ENCODE data around the gene SCLT1.

SCLT1 gene

DNA sequence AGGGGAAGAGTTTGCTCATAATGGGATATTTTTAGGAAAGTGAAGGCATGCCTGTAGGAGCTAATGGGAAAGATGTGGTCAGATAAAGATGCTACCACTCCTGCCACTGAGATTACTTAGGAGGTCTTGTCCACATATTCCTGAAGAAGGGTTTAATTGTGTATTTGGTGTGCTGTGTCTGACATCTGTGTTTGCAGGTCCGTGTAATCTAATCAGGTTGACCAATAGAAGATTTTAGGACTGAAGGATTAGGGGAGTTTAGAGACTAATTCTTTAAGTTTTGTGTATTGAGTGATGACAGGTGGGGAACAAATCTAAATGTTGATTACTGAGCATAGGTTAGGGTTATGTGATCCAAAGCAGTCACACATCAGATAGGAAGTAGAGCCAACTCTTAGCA lies 226.6 kb downstream of the SCLT1 start:
- no peak for DNase-seq

DNA sequence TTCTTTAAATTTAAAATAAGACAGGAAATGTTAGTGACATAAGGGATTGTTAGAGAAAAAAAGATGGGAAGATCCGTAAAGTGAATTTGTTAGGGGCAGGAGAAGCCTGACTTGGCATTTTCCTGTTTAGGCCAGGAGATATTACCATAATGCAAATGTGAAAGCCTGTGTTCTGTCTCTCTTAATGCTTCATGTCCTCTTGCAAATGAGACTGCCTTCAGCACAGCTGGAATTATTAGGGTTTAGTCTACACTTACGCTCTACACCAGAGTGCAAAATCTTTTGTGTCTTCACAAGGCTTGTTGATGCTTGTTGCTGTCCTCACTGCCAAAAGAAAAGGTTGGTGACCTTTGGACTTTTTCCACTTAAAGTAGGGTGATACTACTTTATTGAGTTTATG lies 227.1 kb downstream of the SCLT1 start:
- DNase-seq: no peak

DNA sequence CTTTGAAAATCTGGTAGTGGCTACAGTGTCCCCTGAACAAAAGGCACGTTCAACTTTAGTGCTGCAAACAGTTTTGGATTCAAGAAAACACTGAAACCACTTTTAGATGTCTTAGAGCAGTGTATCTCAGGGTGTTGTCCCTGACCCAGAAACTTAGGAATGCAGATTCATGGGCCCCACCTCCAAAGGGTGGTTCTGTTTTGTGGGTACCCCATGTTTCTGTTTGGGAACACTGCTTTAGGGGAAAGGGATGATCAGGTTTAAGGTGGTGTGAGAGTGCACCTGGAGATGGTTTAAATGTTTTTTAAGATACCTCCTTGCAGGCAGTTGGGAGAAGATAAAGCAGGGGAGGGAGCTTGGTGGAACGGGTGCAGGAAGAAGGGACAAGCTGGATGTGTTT lies 228.2 kb downstream of the SCLT1 start:
- DNase-seq: no peak

DNA sequence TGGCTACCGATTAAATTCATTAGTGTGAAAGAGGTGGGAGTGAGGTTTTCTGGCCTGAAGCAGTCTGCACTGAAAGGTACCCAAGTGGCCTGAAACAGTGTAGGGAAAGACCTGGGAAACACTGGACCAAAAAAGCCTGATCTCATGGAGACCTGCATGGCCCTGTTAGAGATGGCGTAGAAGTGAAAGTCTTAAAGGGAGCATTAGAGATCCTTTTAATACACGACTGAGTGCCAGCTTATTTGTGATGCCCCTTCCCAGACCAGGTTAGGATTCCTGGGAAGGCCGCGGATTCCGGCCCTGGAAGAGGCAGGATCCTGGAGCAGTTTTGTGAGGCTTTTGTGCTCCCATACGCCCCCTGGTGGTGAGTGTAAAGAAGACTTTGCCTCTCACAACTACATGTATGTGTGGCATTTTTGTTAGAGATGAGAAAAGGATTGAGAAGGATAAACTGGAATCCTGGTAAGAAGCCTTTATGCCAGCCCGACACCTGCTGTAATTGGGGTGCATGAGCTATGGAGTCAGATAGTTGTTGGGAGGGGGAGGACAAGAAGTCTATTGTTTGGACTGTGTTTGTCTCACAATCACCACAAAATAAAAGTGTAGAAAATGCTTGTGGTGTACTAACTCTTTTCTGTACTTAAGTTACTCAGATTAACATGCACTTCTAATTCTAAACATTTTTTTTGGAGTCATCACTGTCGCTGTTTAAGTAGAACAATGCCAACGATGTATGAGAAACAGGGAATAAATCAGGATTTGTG lies 229.8 kb downstream of the SCLT1 start:
- DNase-seq: peak; percentile 89

DNA sequence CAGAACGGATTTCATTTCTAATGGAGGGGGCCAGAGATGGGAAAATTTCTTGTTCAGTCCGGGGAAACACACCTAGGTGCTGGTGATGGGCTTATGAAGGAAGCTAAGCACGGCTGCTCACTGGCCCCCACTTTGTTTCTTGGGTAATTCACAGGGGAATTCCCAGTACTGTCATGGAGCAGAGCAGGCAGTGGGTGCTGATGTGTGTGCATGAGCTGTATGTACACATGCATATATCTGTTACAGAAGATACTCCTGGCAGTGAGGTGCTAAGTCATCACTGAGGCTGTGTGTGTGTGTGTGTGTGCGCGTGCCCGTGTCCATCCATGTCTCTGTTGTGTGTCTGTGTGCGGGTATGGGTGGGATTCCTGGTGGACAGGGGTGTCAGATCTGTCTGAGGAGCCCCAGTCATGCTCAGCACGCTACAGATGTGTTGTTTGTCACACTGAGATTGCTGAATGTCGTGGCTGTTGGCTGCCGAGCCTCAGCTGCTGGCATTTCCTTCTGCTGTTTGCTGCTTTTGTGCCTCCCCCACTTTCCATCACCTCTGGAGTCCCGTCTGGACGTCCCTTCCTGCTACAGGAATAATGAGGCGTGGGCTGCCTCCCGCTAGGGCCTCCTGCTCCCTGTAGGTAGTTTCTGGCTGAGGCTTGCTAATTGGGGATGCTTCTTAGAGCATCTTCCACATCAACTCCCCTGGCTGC lies 230.6 kb downstream of the SCLT1 start:
- DNase-seq: no peak

DNA sequence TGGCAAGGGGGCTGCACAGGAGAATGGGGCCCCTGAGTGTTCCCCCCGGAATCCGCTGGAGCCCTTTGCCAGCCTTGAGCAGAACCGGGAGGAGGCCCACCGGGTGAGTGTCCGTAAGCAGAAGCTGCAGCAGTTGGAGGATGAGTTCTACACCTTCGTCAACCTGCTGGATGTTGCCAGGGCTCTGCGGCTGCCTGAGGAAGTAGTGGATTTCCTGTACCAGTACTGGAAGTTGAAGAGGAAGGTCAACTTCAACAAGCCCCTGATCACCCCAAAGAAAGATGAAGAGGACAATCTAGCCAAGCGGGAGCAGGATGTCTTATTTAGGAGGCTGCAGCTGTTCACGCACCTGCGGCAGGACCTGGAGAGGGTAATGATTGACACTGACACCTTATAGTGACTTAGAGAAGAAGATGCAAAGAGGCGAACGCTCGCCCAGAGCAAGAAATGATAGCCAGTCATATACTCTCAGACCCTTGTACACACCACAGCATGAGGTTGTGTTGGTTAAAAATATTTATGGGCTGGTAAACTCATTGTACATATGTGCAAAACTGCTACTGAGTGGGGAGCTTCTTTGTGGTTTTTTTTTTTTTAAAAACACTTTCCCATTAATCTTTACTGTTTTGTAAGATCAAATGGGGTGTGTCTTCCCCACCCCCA lies 231.4 kb downstream of the SCLT1 start:
- DNase-seq: no peak

DNA sequence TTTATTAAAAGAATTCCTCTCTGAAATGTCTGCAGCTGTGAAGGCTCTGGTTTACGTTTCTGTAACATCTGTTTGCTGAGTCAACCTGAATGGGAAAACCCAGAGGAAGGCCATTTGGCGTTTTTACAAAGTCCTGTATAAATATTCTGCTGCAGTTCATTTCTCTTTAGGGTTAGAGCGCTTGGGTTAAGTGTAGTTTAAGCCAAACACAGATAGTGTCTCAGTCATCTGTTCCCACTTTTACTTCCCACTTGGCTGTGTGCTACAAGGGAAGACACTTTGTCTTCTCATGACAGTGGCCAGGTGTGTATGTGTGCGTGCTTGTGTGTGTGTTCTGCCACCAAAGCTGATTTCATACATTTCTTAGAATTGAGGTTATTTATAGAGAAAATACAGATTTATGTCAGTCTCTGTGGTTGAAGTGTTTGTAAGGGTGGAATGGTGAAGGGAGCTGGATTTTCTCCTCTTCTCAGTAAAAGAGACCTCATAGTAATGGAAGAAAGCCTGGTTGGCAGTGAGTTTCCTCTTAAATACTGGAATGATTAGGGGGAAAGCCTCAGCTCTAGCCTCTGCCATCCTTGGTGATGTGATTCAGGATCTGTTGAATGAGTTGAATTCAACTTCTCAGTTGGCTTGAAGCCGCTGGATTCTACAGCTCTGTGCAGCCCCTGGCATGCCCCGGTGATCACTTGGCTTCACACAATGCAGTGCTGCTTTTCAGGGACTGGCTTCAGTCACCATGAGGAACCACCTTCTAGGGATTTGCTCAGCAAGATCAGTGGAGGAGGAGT lies 233.3 kb downstream of the SCLT1 start:
- no peak for DNase-seq

DNA sequence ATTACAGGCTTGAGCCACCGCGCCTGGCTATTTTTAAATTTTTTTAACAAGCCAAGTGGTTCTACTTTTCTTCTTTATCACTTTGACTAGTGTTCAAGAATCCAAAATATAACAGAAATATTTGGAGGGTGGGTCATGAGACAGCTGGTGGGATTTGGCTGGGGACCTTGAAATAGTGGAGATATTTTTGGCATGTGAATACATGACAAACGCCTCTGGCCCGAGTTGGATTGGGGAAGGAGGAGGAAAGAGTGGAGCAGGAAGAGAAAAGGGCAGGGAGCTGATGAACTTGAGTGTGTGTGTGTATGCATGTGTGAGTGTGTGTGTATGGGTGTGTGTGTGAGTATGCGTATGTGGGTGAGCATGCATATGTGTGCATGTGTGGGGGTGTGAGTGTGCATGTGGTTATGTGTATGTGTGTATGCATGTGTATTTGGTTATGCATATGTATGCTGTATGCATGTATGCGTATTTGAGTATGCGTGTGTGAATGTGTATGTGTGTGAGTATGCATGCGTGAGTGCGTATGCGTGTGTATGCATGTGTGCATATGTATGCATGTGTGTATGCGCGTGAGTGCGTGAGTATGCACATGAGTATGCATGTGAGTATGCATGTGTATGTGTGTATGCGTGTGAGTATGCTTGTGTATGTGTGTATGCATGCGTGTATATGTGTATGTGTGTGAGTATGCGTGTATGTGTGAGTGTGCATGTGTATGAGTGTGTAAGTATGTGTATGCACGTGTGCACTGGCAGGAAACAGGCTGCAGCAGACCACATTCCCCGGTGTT lies 234.3 kb downstream of the SCLT1 start:
- peak; percentile 62 for DNase-seq

DNA sequence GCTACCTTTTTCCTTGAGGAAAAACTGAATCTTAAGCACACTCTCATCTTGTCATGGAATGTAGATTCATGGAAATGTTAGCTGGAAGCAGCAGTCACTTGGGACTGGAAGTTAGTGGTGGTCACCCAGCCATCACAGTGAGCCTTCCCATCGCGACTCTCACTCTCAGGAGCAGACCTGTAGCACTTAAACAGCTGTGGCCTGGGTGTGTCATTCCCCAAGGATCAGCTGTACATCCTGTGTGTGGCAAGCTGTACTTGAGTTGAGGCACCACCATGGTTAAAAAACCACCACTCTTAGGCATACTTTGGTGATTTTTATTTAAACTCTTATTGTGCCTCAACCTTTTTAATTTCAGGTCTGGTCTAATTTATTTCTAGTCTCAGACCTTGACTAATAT lies 237.1 kb downstream of the SCLT1 start:
- no peak for DNase-seq

DNA sequence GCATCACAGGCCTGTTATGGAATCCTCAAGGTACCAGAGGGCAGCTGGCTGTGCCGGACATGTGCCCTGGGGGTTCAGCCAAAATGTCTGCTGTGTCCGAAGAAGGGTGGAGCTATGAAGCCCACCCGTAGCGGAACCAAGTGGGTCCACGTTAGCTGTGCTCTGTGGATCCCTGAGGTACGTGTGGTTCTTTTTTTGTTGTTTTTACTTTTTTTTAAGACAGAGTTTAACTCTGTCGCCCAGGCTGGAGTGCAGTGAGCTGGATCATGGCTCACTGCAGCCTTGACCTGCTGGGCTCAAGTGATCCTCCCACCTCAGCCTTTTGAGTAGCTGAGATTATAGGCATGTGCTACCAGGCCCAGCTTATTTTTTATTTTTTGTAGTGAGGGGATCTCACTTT lies 237.7 kb downstream of the SCLT1 start:
- no peak for DNase-seq

DNA sequence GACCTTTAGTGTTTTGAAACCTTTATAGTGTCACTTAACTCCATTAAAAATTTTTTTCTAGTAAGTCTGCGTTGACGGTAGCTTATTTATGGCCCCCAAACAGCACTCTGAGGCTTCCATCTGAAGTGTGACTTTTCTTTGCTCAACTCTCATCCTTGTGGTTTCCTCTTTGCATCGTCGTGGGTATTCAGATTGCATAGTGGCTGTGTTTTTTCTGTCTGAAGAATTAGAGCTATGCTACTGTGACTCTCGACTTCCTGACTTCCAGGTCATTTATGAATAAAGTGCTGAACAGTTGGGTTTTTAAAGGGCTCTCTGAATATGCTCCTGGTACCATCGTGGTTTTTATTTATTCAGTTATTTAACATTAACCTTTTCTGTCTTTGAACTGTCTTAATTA lies 238.9 kb downstream of the SCLT1 start:
- DNase-seq: no peak

DNA sequence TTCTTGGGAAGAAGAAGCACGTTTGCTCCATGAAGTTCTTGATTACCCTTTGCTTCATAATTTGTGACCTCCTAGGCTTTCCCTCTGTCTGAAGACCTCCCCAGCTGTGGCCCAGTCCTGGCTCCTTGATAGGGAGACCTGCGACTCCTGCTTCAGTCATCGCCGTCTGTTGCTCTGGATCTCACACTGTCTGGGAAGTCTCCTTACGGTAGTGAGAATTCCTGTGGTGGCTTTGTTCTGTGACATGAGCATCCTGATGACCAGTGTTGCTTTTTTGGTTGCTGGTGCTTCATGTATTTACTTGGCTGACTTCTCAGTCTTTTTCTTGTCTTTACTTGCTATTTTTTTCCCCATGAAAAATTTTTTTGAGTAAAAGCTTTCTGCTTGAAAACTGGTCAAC lies 239.6 kb downstream of the SCLT1 start:
- no peak for DNase-seq

DNA sequence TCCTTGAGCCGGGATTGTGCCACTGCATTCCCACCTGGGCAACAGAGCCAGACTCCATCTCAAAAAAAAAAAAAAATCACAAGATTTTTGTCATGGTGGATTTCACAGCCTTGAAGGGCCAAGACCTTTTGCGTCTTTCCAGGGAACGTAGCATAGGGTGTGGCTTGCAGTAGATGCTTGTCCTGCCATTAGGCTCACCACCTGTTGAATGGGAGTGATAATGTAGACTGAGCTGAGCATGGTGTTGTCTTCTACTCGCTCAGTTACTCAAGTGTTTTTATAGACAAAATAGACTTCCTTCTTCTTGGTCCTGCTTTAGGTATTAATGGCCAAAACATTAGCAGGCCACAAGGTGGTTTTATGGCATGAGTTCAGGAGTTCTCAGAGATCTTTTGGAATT lies 243.1 kb downstream of the SCLT1 start:
- no peak for DNase-seq

DNA sequence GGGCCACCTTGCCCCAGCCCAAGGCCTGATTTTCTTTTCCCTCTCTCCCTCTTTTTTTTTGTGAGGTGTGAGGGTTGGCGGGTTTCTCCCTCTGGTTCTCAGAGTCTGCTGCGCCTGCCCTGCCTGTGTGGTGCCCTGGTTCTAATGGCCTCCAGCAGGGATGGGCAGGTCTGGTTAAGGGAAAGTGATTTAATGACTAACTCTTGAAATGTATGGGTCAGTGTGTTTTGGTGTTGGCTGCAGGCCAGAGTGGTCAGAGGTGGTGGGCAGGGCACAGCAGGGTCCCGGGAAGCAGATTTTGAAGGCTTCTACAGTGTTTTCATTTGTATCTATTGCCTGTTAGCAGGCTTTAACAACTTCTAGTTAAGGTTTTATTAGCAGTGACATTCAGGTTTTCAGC lies 244.9 kb downstream of the SCLT1 start:
- DNase-seq: no peak

DNA sequence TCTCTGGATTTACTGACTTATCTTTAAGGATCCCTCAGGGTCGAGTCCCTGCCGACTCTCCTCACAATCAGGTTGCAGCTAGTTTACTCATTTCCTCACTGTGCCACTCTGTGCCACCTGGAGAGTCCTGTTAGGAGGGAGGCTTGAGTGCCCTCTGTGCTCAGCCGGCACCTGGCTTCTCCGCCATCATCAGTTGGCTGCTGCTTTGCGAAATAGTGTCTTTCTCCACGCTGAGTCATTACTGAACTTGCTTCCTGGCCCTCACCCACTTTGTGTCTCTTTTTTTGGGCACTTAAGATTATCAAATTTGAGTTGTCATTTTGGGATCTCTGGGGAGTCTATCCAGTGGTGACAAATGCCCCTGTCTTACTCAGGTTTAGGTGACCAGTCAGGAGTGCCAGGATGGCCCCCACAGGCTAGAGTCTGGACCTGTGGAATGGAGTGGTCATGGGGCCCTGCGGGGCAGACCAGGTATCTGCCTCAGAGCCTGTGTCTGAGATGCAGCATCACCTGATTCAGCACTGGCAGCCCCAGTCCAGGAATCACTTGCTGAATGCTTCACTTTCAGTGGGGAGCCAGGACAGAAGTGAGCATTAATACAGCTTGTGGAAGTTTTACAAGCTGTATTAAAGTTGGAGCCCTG lies 246.1 kb downstream of the SCLT1 start:
- no peak for DNase-seq

DNA sequence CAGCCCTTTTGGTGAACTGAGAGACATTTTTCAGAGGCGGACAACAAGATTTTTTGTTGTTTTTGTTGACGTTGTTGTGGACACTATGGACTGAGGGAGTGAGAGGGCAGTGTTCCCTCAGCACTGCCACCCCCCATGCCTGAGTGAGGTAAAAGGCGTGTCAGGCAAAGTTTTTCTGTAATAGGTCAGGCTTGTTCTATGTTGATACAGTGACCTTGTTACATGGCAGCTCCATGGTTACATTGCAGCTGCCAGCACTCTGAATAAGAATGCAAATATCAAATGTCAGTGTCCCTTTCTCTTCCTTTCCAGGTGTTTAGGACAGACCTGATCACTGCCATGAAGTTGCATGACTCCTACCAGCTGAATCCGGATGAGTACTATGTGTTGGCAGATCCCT lies 247.3 kb downstream of the SCLT1 start:
- DNase-seq: no peak

DNA sequence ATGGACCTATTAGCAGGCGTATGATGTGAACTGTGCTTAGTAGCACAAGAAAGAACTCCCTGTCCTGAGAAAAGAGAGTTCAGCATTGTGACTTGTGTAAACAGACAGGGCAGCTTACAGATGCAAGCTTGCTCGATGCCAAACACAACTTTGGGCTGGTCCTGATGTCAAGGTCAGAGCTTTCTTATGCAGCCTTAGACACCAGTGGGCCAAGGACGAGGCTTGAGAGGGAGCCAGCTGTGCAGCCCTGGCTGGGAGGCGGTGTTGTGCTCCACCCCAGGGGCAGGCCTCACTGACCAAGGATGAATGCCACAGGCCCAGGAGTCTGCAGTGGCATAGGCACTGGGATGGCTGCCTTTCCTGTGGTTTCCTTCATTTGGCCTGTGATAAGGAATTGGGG lies 248.4 kb downstream of the SCLT1 start:
- DNase-seq: no peak

DNA sequence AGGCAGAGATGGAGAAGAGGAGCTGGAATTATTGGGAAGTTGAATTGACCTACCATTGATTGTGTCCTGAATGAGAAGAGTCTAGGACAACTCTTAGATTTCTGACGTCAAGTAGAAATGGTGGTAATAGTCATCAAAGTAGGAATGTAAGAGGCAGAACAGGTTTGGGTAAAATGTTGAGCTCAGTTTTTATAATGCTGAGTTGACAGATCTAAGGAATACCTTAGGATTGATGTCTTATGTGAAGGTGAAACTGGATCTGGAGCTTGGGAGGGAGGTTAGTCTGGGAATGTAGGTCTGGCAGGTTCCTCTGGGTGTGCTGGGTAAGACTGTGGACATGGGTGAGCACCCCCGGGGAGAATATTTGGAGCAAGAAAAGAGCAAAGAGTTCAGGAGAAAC lies 251.9 kb downstream of the SCLT1 start:
- no peak for DNase-seq

DNA sequence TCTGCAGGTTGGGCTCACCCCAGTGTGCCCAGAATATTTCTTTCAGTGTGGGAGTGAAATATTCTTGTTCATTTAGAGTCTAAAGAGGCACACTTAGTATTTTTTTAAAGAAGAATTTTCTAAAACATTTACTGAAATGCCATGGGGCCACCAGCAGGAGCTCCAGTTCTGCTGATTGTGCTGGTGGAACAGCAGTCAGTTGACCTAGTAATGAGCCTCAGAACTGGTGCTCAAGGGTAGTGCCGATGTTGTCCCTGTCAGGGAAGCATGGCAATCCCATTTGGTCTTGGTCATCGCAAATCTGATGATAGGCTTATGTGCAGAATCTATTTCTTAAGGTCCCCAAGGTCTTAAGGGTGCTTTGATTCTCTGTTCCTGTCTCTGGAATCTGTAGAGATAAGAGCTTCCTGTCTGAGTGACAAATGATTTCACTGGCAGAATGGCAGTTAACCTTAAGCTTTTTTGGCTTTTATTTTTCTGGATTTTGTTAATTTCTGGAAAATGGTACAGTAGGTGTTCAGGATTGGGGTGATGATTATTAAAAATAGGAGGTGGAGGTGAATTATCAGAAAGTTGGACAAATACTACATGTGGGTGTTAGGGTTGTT lies 252.5 kb downstream of the SCLT1 start:
- no peak for DNase-seq

DNA sequence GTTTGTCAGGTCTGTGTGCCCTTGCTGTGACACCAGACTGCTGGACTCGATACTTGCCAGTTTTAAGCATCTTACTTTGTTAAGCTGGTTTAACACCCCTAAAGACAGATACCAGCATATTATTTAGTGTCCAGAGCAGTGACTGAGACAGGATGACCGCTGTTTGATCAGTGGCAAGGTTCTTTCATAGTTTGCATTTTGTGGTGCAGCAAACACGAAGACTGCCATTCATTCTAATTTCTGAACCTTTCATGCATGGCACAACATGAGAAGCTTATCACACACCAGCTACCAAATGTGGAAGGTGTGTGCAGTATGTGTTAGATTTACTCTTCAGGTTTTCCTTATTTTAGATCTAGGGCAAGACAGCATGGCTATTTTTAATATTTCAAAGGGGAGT lies 255.7 kb downstream of the SCLT1 start:
- DNase-seq: no peak

DNA sequence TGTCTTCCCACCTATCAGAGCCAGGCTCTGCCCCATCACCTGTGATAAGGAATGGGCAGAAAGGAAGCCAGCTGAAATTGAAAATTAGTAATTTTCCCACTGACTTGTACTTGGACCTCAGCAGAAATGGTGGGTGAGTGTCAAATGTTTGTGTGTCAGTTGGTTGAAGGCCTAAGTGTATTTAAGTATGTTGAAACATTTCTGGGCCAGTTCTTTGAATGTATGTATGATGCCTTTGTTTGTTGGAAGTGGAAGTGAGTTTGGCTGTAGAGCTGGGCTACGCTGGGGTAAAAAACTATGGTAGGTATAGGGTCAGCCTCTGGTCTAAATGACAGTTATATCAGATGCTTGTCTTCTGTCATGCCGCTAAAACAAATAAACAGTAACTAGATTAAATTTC lies 256.1 kb downstream of the SCLT1 start:
- DNase-seq: no peak
